C4-2B (cell line): Measurements from ENCODE around the gene RNF208.

Source experiments
- CTCF ChIP-seq: fragments of 450-650 bp; conservative IDR thresholded peaks from 2 replicates; pipeline ENCODE4 v1.5.1; 2017; ENCODE audit warnings: mild to moderate bottlenecking
- ZFX ChIP-seq: fragments of 450-650 bp; IDR thresholded peaks from 2 replicates; pipeline ENCODE4 v1.6.1; 2017

- TF ChIP-seq CTCF (no peak), ZFX (no peak)
Measured at GRCh38 chr9:137215196-137215986, 6.6 kb downstream of the RNF208 start.
